ENCODE results near the gene ZNF519.
"Not testable (repeated sequence)": the region's sequence is repeated elsewhere in the genome, so short reads cannot be mapped to it uniquely, and the experiment has no call there.

Gene ZNF519

DNA sequence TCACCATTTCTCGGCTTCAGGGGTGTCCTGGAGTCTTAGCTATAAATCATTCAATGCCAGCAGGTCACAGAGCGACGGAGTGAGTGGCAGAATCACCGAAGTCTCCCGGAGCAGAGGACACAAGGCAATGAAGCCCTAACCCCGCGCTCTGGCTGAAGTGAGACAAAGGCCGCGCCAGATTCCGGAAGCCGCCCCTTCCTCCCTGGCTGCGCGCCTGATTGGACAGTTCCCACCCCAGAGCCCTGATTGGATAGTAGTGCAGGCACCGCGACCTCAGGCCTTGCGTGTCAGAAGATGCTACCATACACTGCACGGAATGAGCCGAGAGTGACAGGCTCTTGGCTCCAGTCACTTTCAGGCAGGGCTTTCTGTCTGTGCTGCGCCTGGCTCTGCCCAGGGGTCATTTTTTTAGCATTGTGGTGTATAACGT, at the start of gene ZNF519:
TSS of gene ZNF519 (minus strand) at position 165 of the 430 bp plus-strand sequence. CDS start at position 7, 158 bp downstream.
- H3K9me3 ChIP-seq (ENCODE audit: control insufficient read depth, insufficient read depth, low read length); H3K4me1 ChIP-seq (ENCODE audit: insufficient read depth, low read length); H3K36me3 ChIP-seq (ENCODE audit: insufficient read depth, low read length): not testable (repeated sequence)
- peak within 1 kb of the TSS; percentile 80 for H3K9ac ChIP-seq (ENCODE audit: low read depth, low read length)

DNA sequence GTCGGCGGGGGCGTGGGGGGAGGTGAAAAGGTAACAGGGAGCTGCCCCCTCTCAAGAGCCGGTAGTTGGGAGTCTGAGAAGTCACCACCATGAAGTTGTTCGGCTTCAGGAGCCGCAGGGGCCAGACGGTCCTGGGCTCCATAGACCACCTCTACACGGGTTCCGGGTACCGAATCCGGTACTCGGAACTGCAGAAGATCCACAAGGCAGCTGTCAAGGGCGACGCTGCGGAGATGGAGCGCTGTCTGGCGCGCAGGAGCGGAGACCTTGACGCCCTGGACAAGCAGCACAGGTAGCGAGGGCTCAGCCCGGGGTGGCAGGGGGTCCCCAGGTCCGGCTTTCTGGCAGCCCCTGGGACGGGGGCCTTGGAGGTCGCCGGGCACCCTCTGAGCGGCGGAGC, 47.1 kb upstream of the ZNF519 start:
- H3K9me3 ChIP-seq (ENCODE audit: control insufficient read depth, insufficient read depth, low read length), result no peaks in the 10 kb centered on the region
- no peaks in the 10 kb centered on the region for H3K4me1 ChIP-seq (ENCODE audit: insufficient read depth, low read length)
- H3K9ac ChIP-seq (ENCODE audit: low read depth, low read length), result no peak overlapping the region; the same call in 1 of the 2 replicates
- no peaks in the 10 kb centered on the region for H3K36me3 ChIP-seq (ENCODE audit: insufficient read depth, low read length)

DNA sequence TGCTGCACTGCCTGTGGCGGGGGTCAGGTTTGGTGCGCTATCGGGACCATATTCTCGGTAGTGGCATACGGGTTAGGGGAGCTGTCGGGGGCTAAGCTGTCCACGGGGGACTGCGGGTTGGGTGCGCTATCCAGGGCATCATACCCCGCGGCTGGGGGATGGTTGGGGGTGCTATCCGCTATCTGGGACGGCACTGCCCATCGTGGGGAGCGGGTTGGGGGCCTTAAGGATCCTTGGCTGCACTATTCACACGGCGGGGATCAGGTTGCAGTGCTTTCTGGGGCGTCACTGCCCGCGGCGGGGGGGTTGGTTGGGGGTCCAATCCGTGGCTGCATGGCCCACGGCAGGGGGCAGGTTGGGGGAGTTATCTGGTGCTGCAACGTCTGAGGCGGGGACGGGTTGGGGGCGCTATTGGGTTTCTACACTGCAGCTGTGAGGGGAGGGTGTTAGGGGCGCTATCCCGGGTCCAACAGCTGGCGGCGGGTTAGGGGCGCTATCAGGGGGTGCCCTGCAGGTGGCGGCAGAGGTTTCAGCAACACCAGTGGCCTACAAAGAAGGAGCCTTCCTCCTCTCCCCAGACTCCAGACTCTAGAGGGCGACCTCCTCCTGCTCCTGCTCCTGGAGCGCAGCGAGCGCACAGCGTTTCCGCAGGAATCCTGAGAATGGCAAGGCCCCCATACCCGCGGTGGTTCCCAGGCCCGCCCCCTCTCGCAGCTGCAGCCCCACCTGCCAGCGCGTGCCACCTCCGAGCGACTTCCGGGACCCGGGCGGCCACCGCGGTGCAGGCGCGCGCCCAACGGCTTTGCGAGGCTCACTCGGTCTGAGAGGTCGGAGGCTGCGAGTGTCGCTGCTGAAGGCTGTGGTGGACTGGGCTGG, 46.3 kb upstream of the ZNF519 start:
- peak overlapping the region; percentile 30; the same call in 1 of the 2 replicates for H3K9ac ChIP-seq (ENCODE audit: low read depth, low read length)
- H3K4me1 ChIP-seq (ENCODE audit: insufficient read depth, low read length); H3K9me3 ChIP-seq (ENCODE audit: control insufficient read depth, insufficient read depth, low read length); H3K36me3 ChIP-seq (ENCODE audit: insufficient read depth, low read length): not testable (repeated sequence)

DNA sequence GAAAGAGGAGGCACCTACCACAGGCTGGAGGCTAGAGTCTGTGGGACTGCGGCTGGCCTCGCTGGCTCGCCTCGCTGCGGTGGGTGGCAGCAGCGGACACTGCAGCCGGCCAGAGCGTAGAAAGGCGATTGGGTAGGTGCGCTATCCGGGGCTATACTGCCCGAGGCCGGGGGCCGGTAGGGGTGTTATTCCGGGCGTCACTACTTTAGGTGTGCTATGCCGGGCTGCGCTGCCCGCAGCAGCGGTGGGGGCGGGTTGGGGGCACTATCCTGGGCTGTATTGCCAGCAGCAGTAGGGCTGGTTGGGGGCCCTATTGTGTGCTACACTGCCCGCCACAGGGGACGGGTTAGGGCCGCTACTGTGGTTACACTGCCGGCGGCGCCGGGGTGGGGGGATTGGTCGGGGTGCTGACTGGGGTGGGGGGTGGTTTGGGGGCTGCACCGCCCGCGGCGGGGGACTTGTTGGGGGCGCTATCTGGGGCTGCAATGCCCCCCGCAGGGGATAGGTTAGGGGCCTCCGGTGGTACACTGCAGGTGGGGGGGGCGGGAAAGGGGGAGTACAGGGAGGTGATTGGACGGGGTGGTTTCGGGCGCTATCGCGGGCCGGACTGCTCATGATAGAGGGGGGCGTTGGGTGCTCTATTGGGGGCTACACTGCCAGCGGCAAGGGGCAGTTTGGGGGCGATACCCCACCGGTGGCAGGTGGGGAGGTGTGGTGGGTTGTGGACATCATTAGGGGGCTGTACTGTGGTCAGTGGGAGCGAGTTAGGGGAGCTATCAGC, 45.5 kb upstream of the ZNF519 start:
- H3K36me3 ChIP-seq (ENCODE audit: insufficient read depth, low read length); H3K9me3 ChIP-seq (ENCODE audit: control insufficient read depth, insufficient read depth, low read length); H3K9ac ChIP-seq (ENCODE audit: low read depth, low read length); H3K4me1 ChIP-seq (ENCODE audit: insufficient read depth, low read length): not testable (repeated sequence)

DNA sequence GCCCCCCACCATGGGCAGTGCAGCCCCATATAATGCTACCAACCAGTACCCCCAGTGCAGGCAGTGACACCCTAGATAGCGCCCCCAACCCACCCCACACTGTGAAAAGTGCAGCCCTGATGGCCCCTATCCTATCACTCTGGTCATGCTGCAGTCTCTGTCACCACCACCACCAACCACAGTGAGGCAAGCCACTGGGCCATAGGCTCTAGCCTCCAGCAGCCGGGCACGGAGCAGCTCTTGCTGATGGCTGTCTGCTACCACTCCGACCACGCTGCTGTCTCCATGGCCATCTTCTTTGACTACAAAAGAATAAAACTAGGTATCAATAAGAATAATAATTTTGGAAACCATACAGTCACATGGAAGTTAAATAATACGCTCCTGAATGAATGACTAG, 43.2 kb upstream of the ZNF519 start:
- not testable (repeated sequence) for H3K36me3 ChIP-seq (ENCODE audit: insufficient read depth, low read length); H3K9me3 ChIP-seq (ENCODE audit: control insufficient read depth, insufficient read depth, low read length); H3K9ac ChIP-seq (ENCODE audit: low read depth, low read length); H3K4me1 ChIP-seq (ENCODE audit: insufficient read depth, low read length)

DNA sequence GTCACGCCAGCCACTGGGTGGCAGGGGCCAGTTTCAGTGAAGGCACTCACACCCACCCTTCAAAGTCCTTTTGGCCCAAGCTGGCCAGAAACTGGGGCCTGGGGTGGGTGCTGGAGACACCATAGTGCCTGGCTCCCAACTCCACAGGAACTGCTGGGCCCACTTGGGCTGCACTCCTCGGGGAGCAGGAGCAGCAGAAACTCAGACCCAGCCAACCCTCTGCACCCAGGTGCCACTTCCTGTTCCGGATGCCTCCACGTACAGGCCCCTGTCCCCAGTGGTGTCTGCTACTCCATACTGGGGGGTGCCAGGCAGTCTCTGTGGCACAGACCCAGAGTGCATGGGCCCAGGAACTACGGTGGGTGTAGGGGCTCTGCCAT, 42.5 kb upstream of the ZNF519 start:
- Histone ChIP-seq H3K4me1 (ENCODE audit: insufficient read depth, low read length) (no peaks in the 10 kb centered on the region), H3K9ac (ENCODE audit: low read depth, low read length) (no peak overlapping the region), H3K9me3 (ENCODE audit: control insufficient read depth, insufficient read depth, low read length) (no peaks in the 10 kb centered on the region), H3K36me3 (ENCODE audit: insufficient read depth, low read length) (no peaks in the 10 kb centered on the region)

DNA sequence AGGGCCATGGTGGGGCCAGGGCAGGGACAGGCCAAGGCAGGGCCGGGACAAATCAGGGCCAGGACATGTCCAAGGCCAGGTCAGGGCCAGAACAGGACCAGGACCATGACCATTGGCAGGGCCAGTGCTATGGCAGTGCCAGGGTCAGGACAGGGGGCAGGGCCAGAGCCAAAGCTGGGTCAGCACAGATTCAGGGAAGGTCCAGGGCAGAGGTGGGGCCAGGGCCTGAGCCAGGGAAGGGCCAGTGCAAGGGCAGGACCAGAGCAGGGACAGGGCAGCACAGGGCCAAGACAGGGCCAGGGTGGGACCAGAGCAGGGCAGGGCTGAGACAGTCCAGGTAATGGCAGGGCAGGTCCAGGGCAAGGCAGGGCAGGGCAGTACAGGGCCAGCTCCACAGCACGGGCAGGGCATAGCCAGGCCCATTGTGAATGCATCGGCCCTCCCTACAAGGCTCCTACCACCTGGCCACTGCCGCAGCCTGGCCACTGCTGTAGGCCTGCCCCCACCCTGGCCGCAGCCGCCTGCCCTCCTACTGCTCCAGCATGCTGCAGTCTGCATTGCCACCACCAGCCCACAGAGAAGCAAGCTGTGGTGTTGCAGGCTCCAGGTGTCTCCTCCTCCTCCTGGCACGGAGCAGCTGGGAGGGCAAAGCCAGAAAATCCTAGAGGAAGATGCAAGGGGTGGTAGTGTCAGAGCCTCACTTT, 41.9 kb upstream of the ZNF519 start:
- not testable (repeated sequence) for H3K9ac ChIP-seq (ENCODE audit: low read depth, low read length); H3K36me3 ChIP-seq (ENCODE audit: insufficient read depth, low read length); H3K9me3 ChIP-seq (ENCODE audit: control insufficient read depth, insufficient read depth, low read length); H3K4me1 ChIP-seq (ENCODE audit: insufficient read depth, low read length)

DNA sequence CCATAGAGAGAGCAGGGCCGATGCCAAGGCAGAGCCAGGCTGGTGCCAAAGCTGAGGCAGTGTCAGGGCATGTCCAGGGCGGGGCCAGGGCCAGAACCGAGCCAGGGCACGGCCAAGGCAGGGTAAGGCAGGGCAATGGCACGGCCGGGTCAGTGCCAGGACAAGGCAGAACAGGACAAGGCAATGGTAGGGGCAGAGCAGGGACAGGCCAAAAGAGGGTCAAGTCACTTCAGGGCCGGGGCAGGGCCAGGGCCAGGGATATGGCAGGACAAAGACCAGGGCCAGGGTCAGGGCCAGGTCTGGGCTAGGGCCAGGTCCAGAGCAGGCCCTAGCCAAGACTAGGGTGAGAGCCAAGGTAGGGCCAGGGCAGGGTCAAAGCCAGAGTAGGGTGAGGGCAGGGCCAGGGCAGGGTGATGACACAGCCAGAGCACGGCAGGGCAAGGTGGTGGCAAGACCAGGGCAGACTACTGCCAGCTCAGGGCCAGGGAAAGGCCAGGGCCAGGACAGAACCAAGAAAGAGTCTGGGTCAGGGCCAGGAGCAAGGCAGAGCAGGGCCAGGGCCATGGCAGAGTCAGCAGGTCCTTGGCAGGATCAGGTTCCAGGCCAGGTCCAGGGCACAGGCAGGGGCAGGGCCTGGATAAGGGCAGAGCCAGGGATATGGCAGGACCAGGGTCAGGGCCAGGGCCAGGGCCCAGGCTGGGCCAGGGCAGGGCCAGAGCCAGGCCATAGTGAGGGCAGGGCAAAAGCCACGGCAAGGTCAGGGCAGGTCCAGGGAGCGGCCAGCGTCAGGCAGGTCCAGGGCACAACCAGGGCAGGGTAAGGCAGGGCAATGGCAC, 41.1 kb upstream of the ZNF519 start:
- H3K9ac ChIP-seq (ENCODE audit: low read depth, low read length); H3K9me3 ChIP-seq (ENCODE audit: control insufficient read depth, insufficient read depth, low read length); H3K4me1 ChIP-seq (ENCODE audit: insufficient read depth, low read length); H3K36me3 ChIP-seq (ENCODE audit: insufficient read depth, low read length): not testable (repeated sequence)

DNA sequence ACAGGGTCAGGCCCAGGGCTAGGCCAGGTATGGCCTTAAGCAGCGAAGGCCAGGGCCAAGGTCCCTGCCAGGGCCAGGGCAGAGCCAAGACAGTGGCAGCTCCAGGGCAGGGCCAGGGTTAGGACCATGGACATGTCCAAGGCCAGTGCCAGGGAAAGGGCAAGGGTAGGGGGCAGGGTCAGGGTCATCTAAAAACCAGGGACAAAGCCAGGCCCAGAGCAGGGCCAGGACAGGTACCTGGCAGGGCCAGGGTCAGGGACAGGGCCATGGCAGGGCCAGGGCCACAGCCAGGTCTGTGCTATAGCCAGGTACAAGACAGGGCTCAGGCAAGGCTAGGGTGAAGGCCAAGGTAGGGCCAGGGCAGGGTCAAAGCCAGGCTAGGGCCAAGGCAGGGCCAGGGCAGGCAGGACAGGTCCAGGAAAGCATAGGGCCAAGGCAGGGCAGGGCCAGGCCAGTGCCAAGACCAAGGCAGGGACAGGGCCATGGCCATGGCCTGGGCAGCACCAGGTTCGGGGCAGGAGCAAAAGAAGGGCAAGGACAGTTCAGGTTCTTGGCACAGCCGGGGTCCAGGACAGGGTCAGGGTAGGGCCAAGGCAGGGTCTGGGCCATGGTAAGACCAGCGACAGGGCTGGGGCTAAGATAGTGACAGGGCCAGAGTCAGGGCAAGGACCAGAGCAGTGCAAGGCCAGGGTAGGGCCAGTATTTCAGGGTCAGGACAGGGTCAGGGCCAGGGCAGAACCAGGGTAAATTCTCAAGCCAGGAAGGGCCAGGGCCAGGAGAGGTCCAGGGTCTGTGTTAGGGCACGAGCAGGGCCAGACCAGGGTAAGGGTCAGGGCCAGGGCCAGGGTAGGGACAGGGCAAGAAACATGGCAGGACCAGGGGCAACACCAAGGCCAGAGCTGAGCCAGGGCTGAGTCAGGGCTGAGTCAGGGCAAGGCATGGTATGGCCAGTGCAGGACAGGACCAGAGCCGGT, 40.2 kb upstream of the ZNF519 start:
- H3K9me3 ChIP-seq (ENCODE audit: control insufficient read depth, insufficient read depth, low read length); H3K36me3 ChIP-seq (ENCODE audit: insufficient read depth, low read length); H3K9ac ChIP-seq (ENCODE audit: low read depth, low read length); H3K4me1 ChIP-seq (ENCODE audit: insufficient read depth, low read length): not testable (repeated sequence)

DNA sequence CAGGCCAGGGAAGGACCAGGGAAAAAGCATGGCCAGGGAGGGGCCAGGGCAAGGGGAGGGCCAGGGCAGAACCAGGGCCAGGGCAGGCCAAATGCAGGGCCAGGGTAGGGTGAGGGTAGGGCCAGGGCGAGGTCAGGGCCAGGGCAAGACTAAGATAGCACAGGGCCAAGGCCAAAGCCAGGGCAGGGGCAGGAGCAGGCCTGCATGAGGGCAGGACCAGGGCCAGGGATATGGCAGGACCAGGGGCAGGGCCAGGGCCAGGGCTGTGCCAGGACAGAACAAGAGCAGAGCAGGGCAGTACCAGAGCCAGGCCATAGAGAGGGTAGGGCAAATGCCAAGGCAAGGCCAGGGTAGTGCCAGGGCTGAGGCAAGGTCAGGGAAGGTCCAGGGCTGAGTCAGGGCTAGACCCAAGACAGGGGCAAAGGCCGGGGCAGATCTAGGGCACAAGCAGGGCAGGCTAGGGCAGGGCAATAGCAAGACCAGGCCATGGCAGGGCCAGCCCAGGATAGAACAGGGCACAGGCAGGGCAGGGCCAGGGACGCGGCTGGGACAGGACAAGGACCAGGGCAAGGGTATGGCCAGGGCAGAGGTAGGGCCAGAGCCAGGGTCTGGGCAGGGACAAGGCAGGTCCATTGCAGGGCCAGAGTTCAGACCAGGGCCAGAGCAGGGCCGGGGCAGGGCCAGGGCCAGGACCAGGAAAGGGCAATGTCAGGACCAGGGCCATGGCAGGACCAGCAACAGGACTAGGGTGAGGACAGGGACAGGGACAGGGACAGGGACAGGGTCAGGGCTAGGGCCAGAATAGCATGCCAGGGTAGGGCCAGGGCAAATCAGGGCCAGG, 39.3 kb upstream of the ZNF519 start:
- H3K4me1 ChIP-seq (ENCODE audit: insufficient read depth, low read length); H3K36me3 ChIP-seq (ENCODE audit: insufficient read depth, low read length); H3K9ac ChIP-seq (ENCODE audit: low read depth, low read length); H3K9me3 ChIP-seq (ENCODE audit: control insufficient read depth, insufficient read depth, low read length): not testable (repeated sequence)

DNA sequence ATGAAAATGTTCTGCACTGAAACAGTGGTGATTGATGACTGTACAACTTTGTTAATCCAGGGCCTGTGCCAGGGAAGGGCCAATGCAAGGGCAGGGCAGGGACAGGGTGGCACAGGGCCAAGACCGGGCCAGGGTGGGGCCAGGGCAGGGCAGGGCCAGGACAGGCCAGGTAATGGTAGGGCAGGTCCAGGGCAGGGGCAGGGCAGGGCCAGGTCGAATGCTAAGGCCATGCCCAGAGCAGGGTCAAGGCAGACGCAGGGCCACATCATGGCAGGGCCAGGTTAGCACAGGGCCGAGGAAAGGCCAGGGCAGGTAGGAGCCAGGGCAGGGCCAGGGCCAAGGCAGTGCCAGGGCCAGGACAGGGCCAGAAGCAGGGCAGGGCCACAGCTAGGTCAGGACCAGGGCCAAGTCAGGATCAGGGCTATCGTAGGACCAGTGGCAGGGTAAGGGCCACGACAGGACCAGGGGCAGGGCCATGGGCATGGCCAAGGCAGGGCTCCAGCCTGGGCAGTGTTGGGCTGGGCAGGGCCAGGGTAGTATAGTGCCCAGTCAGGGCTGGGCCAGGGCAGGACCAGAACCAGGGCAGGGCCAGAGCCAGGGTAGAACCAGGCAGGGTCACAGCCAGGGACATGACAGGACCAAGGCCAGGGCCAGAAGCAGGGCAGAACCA, 38.3 kb upstream of the ZNF519 start:
- not testable (repeated sequence) for H3K36me3 ChIP-seq (ENCODE audit: insufficient read depth, low read length); H3K9me3 ChIP-seq (ENCODE audit: control insufficient read depth, insufficient read depth, low read length); H3K4me1 ChIP-seq (ENCODE audit: insufficient read depth, low read length); H3K9ac ChIP-seq (ENCODE audit: low read depth, low read length)

DNA sequence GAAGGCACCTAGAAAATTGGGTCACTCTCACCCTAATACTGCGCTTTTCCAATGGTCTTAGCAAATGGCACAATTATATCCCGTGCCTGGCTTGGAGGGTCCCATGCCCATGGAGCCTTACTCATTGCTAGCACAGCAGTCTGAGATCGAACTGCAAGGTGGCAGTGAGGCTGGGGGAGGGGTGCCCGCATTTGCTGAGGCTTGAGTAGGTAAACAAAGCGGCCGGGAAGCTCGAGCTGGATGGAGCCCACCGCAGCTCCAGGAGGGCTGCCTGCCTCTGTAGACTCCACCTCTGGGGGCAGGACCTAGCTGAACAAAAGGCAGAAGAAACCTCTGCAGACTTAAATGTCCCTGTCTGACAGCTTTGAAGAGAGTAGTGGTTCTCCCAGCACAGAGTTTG, 30.7 kb upstream of the ZNF519 start:
- not testable (repeated sequence) for H3K36me3 ChIP-seq (ENCODE audit: insufficient read depth, low read length); H3K4me1 ChIP-seq (ENCODE audit: insufficient read depth, low read length); H3K9me3 ChIP-seq (ENCODE audit: control insufficient read depth, insufficient read depth, low read length); H3K9ac ChIP-seq (ENCODE audit: low read depth, low read length)

All from ES-I3 (cell line).